ENCODE results near the gene BCL6.
A peak's percentile ranks its signal among the peaks of the same experiment; 100 is the strongest.

The BCL6 gene

GRCh38 chr3:187743195-187744141, 1.8 kb downstream of the BCL6 start:
- TF ChIP-seq SIN3A (IDR thresholded peaks at IDR 0.05; ENCODE audit: borderline replicate concordance, insufficient read depth, low read length) (no peak), FOXP2 (optimal IDR thresholded peaks at IDR 0.05; ENCODE audit: borderline replicate concordance, extremely low read depth, extremely low read length, insufficient read depth) (no peak), REST (IDR thresholded peaks at IDR 0.05; ENCODE audit: insufficient read depth in 1 of 2, low read depth in 2 of 2, low read length in 2 of 2) (no peak), POLR2AphosphoS5 (IDR thresholded peaks at IDR 0.05; ENCODE audit: low read depth, low read length) (no peak), TAF1 (IDR thresholded peaks at IDR 0.05; ENCODE audit: borderline replicate concordance, insufficient read depth, low read length) (no peak)

GRCh38 chr3:187742351-187743171, 2.7 kb downstream of the BCL6 start:
- TF ChIP-seq REST (IDR thresholded peaks at IDR 0.05; ENCODE audit: insufficient read depth in 1 of 2, low read depth in 2 of 2, low read length in 2 of 2) (no peak), TAF1 (IDR thresholded peaks at IDR 0.05; ENCODE audit: borderline replicate concordance, insufficient read depth, low read length) (no peak), FOXP2 (optimal IDR thresholded peaks at IDR 0.05; ENCODE audit: borderline replicate concordance, extremely low read depth, extremely low read length, insufficient read depth) (no peak), SIN3A (IDR thresholded peaks at IDR 0.05; ENCODE audit: borderline replicate concordance, insufficient read depth, low read length) (no peak), POLR2AphosphoS5 (IDR thresholded peaks at IDR 0.05; ENCODE audit: low read depth, low read length) (no peak)

DNA sequence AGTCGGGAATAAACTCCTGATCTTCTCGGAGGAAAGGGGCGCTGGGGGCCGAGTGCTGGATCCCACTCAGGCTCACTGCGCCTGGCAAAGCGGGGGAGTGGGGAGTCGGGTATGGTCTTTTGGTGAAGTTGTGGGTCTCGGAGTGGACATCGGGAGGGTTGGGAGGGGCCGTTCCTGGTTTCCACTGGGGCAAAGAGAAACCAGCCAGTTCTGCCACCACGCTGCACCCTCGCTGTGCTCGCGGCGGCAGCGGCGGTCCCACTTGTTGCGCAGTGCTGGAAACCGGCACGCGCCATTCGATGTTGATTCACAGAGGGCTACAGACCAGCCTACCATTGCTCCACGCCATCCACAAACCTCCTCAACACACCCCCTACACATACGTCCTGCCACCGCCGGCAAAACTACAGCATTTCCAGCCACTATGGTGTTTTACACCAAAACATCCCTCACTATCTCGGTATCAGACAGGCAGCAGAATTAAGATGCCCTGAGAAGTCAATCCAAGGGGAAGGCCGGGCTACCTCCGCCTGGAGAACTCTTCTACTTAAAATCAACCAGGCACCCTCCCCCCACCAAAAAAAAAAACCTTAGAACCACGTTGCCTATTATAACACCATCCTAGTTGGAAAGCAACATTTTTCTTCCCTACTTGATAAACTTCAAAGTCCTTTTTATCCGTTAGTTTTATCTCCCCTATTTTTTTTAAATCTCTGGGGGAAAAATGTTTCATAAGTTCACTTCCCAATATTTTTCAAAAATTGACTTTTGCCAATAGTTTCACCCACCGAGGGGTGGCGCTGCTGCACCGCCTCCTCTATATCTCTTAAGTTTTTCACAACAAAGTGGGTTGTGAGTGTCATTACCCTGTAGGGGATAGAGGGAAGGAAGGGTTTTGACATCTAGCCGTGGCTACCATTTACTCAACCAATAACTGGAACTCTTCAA, 3.6 kb downstream of the BCL6 start:
- no peak for TF ChIP-seq SIN3A (IDR thresholded peaks at IDR 0.05; ENCODE audit: borderline replicate concordance, insufficient read depth, low read length)
- TF ChIP-seq TAF1 (IDR thresholded peaks at IDR 0.05; ENCODE audit: borderline replicate concordance, insufficient read depth, low read length) = no peak

DNA sequence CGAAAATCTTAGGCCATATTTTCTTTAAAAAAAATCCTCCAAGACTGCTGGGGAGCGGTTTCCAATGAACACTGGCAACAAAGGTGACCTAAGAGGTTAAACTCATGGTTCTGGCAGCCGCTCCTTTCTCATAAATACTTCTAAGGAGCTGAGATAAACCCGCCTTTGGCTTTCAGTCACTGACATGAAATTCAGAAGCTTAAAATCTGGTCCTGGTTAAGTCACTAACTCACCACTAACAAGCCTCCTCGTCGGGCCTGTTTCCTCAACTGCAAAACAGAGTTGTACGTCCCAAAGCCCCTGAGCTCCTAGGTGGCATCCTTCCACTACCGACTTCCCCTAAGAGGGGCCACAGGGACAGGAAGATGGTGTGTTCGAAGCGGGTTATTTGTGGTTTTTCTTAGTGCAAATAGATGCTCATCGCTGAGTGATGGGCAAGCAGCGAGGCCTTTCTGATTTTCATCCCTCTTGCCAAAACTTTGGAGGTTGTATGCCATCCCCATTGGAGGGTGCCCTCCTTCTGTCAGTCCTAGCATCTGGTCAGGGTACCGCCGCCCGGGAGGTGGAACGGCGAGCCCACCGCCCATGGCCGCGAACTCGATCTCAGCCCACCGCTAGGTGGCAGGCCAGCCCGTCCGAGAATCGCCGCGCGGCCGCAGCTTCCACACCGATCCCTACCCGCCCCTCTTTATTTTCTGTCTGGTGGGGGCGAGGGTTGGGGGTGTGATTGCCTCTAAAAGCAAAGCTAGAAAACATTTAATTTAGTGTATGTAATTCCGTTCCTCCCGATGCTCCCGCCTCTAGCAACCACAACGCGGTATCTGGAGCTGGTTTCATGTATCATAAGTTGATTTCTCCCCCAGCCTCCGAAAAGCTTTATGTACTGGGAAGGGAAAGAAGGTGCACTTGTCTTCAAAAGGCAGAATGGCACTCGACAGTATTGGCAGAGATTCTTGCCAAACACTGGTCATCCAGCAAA, 4.6 kb downstream of the BCL6 start:
- no peak for TF ChIP-seq TAF1 (IDR thresholded peaks at IDR 0.05; ENCODE audit: borderline replicate concordance, insufficient read depth, low read length)
- peak; percentile 47 for TF ChIP-seq FOXP2 (optimal IDR thresholded peaks at IDR 0.05; ENCODE audit: borderline replicate concordance, extremely low read depth, extremely low read length, insufficient read depth)
- no peak for TF ChIP-seq SIN3A (IDR thresholded peaks at IDR 0.05; ENCODE audit: borderline replicate concordance, insufficient read depth, low read length)

DNA sequence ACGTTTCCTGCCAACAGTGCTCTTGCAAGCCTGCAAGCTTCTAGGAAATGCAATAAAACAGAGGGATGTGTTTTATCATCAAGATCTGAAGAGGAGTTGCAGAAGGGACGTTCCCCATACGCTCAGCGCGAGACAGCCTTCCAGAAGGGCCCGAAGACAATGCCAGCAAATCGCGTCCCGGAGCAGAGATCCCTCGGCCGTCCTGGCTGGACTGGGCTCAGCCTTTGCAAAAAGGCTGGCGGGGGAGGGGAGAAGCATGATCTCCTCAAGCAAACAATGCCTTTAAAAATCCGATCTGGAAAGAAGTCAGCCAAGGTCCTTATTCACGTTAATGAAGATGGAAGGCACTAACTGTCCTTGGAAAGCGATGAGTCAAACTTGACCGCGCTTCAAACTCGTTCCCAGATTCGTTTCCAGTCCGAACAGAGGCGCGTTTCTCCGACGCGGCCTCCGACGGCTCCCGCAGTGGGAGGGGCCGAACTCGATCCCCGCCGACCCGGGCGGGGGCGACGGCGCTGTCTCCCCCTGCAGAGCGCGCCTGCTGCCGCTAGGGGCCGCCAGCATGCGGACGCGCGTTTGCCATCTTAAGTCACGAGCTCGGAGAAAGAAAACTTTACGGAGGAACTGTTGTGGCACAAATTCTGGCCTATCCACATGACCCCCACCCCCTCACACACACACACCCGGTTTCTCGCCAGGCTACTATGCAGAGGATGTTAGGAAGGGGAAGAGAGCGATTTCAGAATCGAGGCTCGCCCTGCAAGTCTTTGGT, 5.5 kb downstream of the BCL6 start:
- TF ChIP-seq REST (IDR thresholded peaks at IDR 0.05; ENCODE audit: insufficient read depth in 1 of 2, low read depth in 2 of 2, low read length in 2 of 2) = no peak
- TF ChIP-seq FOXP2 (optimal IDR thresholded peaks at IDR 0.05; ENCODE audit: borderline replicate concordance, extremely low read depth, extremely low read length, insufficient read depth) = peak; percentile 58

Measured in PFSK-1 (cell line).